ENCODE measurements around the gene WAS.

GRCh38 chrX:48737940-48738339, 54.3 kb downstream of the WAS start:
- TF ChIP-seq, protein P1, sequence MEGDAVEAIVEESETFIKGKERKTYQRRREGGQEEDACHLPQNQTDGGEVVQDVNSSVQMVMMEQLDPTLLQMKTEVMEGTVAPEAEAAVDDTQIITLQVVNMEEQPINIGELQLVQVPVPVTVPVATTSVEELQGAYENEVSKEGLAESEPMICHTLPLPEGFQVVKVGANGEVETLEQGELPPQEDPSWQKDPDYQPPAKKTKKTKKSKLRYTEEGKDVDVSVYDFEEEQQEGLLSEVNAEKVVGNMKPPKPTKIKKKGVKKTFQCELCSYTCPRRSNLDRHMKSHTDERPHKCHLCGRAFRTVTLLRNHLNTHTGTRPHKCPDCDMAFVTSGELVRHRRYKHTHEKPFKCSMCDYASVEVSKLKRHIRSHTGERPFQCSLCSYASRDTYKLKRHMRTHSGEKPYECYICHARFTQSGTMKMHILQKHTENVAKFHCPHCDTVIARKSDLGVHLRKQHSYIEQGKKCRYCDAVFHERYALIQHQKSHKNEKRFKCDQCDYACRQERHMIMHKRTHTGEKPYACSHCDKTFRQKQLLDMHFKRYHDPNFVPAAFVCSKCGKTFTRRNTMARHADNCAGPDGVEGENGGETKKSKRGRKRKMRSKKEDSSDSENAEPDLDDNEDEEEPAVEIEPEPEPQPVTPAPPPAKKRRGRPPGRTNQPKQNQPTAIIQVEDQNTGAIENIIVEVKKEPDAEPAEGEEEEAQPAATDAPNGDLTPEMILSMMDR (IDR thresholded peaks at IDR 0.05; ENCODE audit: low read depth, low read length), result no peak
- no peak for TF ChIP-seq POLR2A (IDR thresholded peaks at IDR 0.05; ENCODE audit: extremely low read depth, insufficient read length)

Data from NB4 (cell line).